Ectodermal cell (in vitro differentiated cells): ENCODE results near the gene MACC1.
A peak's percentile ranks its signal among the peaks of the same experiment; 100 is the strongest.

Source experiments
- H3K27ac ChIP-seq: 2 replicates; pipeline ENCODE4 v1.7.0; 2013; ENCODE audit warnings: mild to moderate bottlenecking, low read depth, low read length; ENCODE audit not compliant: insufficient read depth, poor library complexity, severe bottlenecking
- H3K27me3 ChIP-seq: 2 replicates; pipeline ENCODE4 v1.7.0; 2013; ENCODE audit warnings: mild to moderate bottlenecking, low read length; ENCODE audit not compliant: insufficient read depth, control insufficient read depth, poor library complexity, severe bottlenecking
- H3K36me3 ChIP-seq: one replicate; pipeline ENCODE4 v1.7.0; 2013; ENCODE audit warnings: low read length; ENCODE audit not compliant: control insufficient read depth, insufficient read depth
- H3K4me1 ChIP-seq: one replicate; pipeline ENCODE4 v1.7.0; 2013; ENCODE audit warnings: low read length; ENCODE audit not compliant: control insufficient read depth, insufficient read depth
- H3K4me3 ChIP-seq: 2 replicates; pipeline ENCODE4 v1.7.0; 2013; ENCODE audit warnings: low read depth, low read length, control low read depth; ENCODE audit not compliant: insufficient read depth
- H3K9me3 ChIP-seq: 2 replicates; pipeline ENCODE4 v1.7.0; 2013; ENCODE audit warnings: mild to moderate bottlenecking, low read length, moderate library complexity; ENCODE audit not compliant: control insufficient read depth
- WGBS, 2 experiments: methylation state at CpG; one replicate each; pipeline ENCODE4 v1.1.7; 2013; ENCODE audit warnings: missing lambda C conversion rate in 2 of 2; 5-methylcytosine and 5-hydroxymethylcytosine counted together

The MACC1 gene

GRCh38 chr7:20220921-20221547 lies 3.9 kb upstream of the MACC1 start:
- Histone ChIP-seq H3K9me3 (no peaks in the 10 kb centered on the region), H3K27me3 (no peaks in the 10 kb centered on the region), H3K4me1 (peaks cover 7% of the 10 kb centered on the region), H3K36me3 (no peaks in the 10 kb centered on the region), H3K4me3 (no peak overlapping the region), H3K27ac (no peak overlapping the region)
- 93 to 97% methylated on average over 4 of the region's 4 CpGs for WGBS, 2 experiments

- peaks cover 7% of the 10 kb centered on the region for H3K4me1 ChIP-seq
- no peaks in the 10 kb centered on the region for H3K27me3 ChIP-seq
- H3K4me3 ChIP-seq = no peak overlapping the region
- no peaks in the 10 kb centered on the region for H3K9me3 ChIP-seq
- H3K36me3 ChIP-seq = no peaks in the 10 kb centered on the region
- 76 to 91% methylated on average over 3 of the region's 3 CpGs for WGBS, 2 experiments
- no peak overlapping the region for H3K27ac ChIP-seq
Observed at GRCh38 chr7:20220293-20220761, 3.1 kb upstream of the MACC1 start.

GRCh38 chr7:20219446-20220292 lies 2.5 kb upstream of the MACC1 start:
- peaks cover 7% of the 10 kb centered on the region for H3K4me1 ChIP-seq
- H3K36me3 ChIP-seq = no peaks in the 10 kb centered on the region
- H3K9me3 ChIP-seq = no peaks in the 10 kb centered on the region
- 73% methylated on average over 7 of the region's 7 CpGs for WGBS, 2 experiments
- H3K27ac ChIP-seq = peak overlapping the region; percentile 20
- H3K4me3 ChIP-seq = no peak overlapping the region
- H3K27me3 ChIP-seq = no peaks in the 10 kb centered on the region

- WGBS, 2 experiments = 82 to 88% methylated on average over 3 of the region's 3 CpGs
Observed at GRCh38 chr7:20219062-20219445, 1.9 kb upstream of the MACC1 start.

GRCh38 chr7:20218279-20218678 lies 1.1 kb upstream of the MACC1 start:
- H3K4me1 ChIP-seq = peaks cover 7% of the 10 kb centered on the region
- no peaks in the 10 kb centered on the region for H3K36me3 ChIP-seq
- no peaks in the 10 kb centered on the region for H3K27me3 ChIP-seq
- no peak overlapping the region for H3K27ac ChIP-seq
- no peak overlapping the region for H3K4me3 ChIP-seq
- no peaks in the 10 kb centered on the region for H3K9me3 ChIP-seq

More at GRCh38 chr7:20219062-20219445, 1.9 kb upstream of the MACC1 start:
- H3K36me3 ChIP-seq = no peaks in the 10 kb centered on the region
- H3K9me3 ChIP-seq = no peaks in the 10 kb centered on the region
- no peak overlapping the region for H3K4me3 ChIP-seq
- peaks cover 7% of the 10 kb centered on the region for H3K4me1 ChIP-seq
- H3K27me3 ChIP-seq = no peaks in the 10 kb centered on the region
- H3K27ac ChIP-seq = no peak overlapping the region

GRCh38 chr7:20216406-20217036 lies 663 bp downstream of the MACC1 start:
- whole genome bisulfite sequencing, 2 experiments = 83% methylated on average over 1 of the region's 1 CpG; no CpG with 5 or more reads in 1 of the 2 experiments
- Histone ChIP-seq H3K27ac (no peak overlapping the region), H3K9me3 (no peaks in the 10 kb centered on the region), H3K4me1 (peaks cover 7% of the 10 kb centered on the region), H3K27me3 (no peaks in the 10 kb centered on the region), H3K4me3 (no peak overlapping the region), H3K36me3 (no peaks in the 10 kb centered on the region)

GRCh38 chr7:20214921-20215669 lies 2.1 kb downstream of the MACC1 start:
- Histone ChIP-seq H3K27ac (no peak overlapping the region), H3K4me3 (no peak overlapping the region), H3K9me3 (no peaks in the 10 kb centered on the region), H3K27me3 (no peaks in the 10 kb centered on the region), H3K36me3 (no peaks in the 10 kb centered on the region), H3K4me1 (peaks cover 7% of the 10 kb centered on the region)
- 89 to 92% methylated on average over 3 of the region's 3 CpGs for WGBS, 2 experiments

GRCh38 chr7:20214132-20214531 lies 3.1 kb downstream of the MACC1 start:
- Histone ChIP-seq H3K9me3 (no peaks in the 10 kb centered on the region), H3K4me1 (no peaks in the 10 kb centered on the region), H3K27ac (no peak overlapping the region), H3K4me3 (no peak overlapping the region), H3K36me3 (no peaks in the 10 kb centered on the region), H3K27me3 (no peaks in the 10 kb centered on the region)
- 92 to 96% methylated on average over 2 of the region's 2 CpGs for WGBS, 2 experiments

GRCh38 chr7:20213378-20213777 lies 3.8 kb downstream of the MACC1 start:
- WGBS, 2 experiments = 91 to 100% methylated on average over 1 of the region's 1 CpG
- H3K4me1 ChIP-seq = no peaks in the 10 kb centered on the region

More at GRCh38 chr7:20213378-20213777, 3.8 kb downstream of the MACC1 start:
- no peaks in the 10 kb centered on the region for H3K27me3 ChIP-seq
- no peaks in the 10 kb centered on the region for H3K36me3 ChIP-seq
- no peak overlapping the region for H3K4me3 ChIP-seq
- no peak overlapping the region for H3K27ac ChIP-seq
- no peaks in the 10 kb centered on the region for H3K9me3 ChIP-seq
